NT2/D1 (cell line): ENCODE data around the gene RCN1.

ENCODE experiments used
- SUZ12 ChIP-seq: IDR thresholded peaks from 2 replicates; pipeline ENCODE4 v1.6.1; 2011; ENCODE audit not compliant: insufficient read length, insufficient read depth; ENCODE audit errors: extremely low read depth
- ZNF274 ChIP-seq: IDR thresholded peaks from 2 replicates; pipeline ENCODE4 v1.6.1; 2011; ENCODE audit warnings: mild to moderate bottlenecking, low read depth, low read length

DNA sequence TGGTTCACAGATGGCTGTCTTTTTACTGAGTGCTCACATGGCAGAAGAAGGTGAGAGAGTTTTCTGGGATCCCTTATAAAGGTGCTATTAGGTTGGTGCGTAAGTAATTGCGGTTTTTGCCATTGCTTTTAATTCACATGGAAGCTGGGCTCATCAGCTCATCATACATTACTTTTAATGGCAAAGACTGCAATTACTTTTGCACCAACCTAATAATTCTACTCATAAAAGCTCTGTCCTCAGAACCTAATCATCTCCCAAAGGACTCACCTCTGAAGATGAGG, 23.0 kb downstream of the RCN1 start:
- TF ChIP-seq ZNF274: no peak
- no peak for TF ChIP-seq SUZ12
